C4-2B (cell line): ENCODE measurements around the gene METAP1D.

ENCODE experiments used
- H3K27ac ChIP-seq: fragments of 450-650 bp; 2 replicates; pipeline ENCODE4 v1.5.1; 2017
- CTCF ChIP-seq: fragments of 450-650 bp; conservative IDR thresholded peaks from 2 replicates; pipeline ENCODE4 v1.5.1; 2017; ENCODE audit warnings: mild to moderate bottlenecking
- ZFX ChIP-seq: fragments of 450-650 bp; IDR thresholded peaks from 2 replicates; pipeline ENCODE4 v1.6.1; 2017

Gene METAP1D

GRCh38 chr2:172039011-172039704, 39.4 kb downstream of the METAP1D start:
- TF ChIP-seq ZFX (no peak), CTCF (no peak)
- H3K27ac ChIP-seq: no peak overlapping the region

- H3K27ac ChIP-seq: no peak overlapping the region
- TF ChIP-seq ZFX (no peak), CTCF (no peak)
These were observed 40.6 kb downstream of the METAP1D start for GRCh38 chr2:172040311-172040710.

GRCh38 chr2:172046080-172046678, 46.4 kb downstream of the METAP1D start:
- H3K27ac ChIP-seq: no peak overlapping the region
- TF ChIP-seq CTCF (no peak), ZFX (no peak)

- no peak overlapping the region for H3K27ac ChIP-seq
- TF ChIP-seq ZFX (no peak), CTCF (no peak)
These were observed 47.3 kb downstream of the METAP1D start for GRCh38 chr2:172046866-172047565.

- TF ChIP-seq CTCF (no peak), ZFX (no peak)
These were observed 48.1 kb downstream of the METAP1D start for GRCh38 chr2:172047566-172048507.

GRCh38 chr2:172048508-172049503, 49.1 kb downstream of the METAP1D start:
- no peak for TF ChIP-seq CTCF
- TF ChIP-seq ZFX: no peak
- H3K27ac ChIP-seq: no peak overlapping the region

More at GRCh38 chr2:172047566-172048507, 48.1 kb downstream of the METAP1D start:
- H3K27ac ChIP-seq: no peak overlapping the region
